Stimulated activated CD4-positive, alpha-beta T cell treated with anti-CD3 and anti-CD28 coated beads, Interleukin-12 subunit alpha, Interleukin-12 subunit beta, amount 100 ng/mL, for 24 hours (primary cell): ENCODE measurements around the gene GNAT2.
A peak's percentile ranks its signal among the peaks of the same experiment; 100 is the strongest.
"Not testable (repeated sequence)": the region's sequence is repeated elsewhere in the genome, so short reads cannot be mapped to it uniquely, and the experiment has no call there.

Experiments
- DNase-seq, 2 experiments: peaks; one replicate each; pipeline ENCODE4 v3.0.0-alpha.2; 2020; ENCODE audit warnings: low read depth in 2 of 2

GNAT2 gene

GRCh38 chr1:109619576-109620400, at the start of gene GNAT2, which contains the start of gene AMPD2:
Gene GNAT2, minus strand, starts transcription at chr1:109619616. Its CDS starts 6,746 bp downstream, at chr1:109612870.
Gene AMPD2, plus strand, starts transcription at chr1:109619837. Its CDS starts 1,339 bp downstream, at chr1:109621176.
- DNase-seq = peak; percentile 55 to 66

- DNase-seq = no peak
These were observed 48.8 kb upstream of the GNAT2 start for GRCh38 chr1:109668123-109668775.

DNA sequence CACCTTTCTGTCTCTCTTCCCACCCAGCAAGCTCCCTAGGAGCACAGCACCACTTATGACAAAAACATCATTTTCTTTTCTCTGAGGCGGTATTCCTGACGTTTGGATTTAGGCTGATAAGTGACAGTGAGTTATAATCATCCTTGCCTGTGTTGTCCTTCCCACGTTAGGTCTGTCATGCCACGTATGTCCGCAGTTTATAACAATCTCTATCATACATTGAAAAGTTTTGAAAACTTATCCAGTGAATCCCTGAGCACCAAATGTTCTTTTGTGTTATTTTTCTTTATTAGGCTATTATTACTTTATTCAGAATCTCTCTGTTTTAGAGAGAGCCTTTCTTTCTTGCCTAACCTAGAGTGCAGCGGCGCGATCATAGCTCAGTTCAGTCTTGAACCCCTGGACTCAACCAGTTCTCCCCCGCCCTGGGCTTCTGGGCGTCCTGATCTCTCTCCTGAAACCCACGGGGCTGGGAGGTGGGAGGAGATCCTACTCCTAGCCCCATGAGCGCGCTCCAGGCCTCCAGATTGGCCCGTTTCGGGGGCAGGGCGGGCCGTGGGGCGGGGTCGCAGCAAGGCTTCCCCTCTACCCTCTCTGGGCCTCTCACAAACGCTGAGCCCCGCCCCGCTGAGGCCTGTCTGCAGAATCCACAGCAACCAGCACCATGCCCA, 48.2 kb upstream of the GNAT2 start, which contains the start of gene GSTM2:
GSTM2 (plus strand) TSS at position 606 of the 671 bp plus-strand sequence; CDS start at position 665, 59 bp downstream.
- peak; percentile 65 to 87 for DNase-seq

GRCh38 chr1:109664671-109665070, 45.3 kb upstream of the GNAT2 start:
- no peak for DNase-seq

DNA sequence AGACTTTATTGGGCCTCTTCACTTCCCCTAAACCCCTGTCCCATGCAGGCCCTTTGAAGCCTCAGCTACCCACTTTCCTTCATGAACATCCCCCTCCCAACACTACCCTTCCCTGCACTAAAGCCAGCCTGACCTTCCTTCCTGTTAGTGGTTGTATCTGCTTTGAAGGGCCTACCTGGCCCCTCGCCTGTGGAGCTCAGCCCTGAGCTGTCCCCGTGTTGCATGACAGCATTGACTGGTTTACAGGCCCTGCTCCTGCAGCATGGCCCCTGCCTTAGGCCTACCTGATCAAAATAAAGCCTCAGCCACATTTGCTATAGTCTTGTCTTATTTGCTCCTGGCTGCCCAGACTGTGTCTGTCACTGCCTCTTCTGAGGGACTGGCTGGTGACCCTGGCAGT, 42.0 kb upstream of the GNAT2 start:
- no peak for DNase-seq

DNA sequence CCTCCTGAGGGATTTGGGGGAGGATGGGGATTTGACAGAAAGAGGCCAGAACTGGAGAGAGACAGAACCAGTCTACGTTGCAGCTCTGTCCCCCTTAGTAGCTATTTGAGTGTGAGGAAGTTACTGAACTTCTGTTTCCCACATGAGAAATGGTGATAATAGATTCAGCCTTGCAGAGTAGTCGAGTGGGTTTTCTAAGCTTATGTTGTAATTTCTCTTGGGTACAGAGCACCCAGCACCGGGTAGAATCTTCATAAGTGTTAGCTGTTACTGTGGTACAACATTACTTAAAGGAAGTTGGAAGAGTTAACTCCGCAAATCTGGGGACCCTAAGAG, 41.2 kb upstream of the GNAT2 start:
- not testable (repeated sequence) for DNase-seq

DNA sequence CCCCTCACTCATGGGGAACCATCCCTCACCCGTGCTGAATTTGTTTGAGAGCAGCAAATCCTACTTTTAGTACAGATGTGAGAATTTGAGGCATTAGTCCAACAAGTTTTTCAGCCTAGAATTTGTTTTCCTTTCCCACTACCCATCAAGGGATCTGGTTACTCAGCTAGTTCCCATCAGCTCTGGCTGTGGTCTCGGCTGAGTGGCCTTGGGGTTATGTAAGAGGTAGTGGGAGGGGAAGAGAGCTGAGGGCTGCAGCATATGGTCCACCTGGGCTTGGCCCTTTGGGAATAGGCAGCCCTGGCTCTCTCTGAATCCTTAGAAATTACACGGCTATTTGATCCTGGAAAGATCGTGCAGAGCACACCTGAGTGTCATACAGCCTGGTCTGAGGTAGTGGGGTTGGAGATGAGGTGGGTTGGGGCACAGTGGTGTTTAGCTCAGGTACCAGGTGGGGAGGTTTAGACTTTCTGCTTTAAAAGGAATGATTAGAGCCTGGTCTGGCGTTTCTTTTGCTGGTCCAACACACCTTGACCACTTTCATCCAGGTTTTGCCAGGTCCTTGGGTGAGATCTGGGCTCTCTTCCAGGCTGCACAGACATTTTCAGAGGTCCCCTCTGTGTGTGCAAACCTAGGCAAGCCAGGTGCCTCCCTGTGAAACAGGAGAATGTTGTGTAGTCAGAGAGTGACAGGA, 40.7 kb upstream of the GNAT2 start:
- DNase-seq = no peak

DNA sequence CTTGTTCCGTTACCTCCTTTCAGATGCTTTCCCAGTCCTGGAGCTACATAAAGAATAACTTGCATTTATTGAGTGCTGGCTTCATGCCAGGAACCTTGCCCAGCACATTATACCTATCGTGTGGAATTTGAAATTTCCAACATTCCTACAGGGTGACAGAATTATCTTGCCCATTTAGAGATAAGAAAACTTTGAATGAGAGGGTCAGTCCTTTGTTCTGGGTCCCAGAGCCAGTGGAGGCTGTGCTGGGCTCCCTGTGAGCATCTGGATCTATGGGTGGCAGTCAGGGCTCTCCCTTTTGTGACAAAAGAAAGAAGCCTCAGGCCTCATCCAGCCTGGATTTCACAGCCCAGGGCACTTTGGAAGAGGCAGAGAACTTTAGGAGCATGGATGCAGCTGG, 39.7 kb upstream of the GNAT2 start:
- DNase-seq = no peak

GRCh38 chr1:109658533-109659042, 39.2 kb upstream of the GNAT2 start:
- DNase-seq = no peak

DNA sequence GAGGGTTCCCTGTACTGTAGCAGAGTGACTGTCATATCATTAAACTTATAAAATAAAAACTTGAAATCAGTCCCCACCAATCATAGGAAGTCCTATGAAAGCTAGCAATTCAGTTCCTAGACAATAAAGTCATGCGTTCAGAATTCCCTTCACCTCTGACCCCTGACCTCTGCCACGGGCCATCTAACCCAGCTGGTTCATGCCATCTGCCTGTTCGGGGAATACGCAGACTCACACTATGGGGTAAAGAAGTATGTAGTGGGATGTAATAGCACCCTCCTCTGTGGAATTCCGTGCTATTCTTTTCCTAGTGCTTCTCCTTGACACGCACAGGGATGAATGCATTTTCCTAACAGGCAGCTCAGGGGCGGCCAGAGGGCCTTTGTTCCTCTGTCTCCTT, 38.6 kb upstream of the GNAT2 start:
- DNase-seq = no peak

DNA sequence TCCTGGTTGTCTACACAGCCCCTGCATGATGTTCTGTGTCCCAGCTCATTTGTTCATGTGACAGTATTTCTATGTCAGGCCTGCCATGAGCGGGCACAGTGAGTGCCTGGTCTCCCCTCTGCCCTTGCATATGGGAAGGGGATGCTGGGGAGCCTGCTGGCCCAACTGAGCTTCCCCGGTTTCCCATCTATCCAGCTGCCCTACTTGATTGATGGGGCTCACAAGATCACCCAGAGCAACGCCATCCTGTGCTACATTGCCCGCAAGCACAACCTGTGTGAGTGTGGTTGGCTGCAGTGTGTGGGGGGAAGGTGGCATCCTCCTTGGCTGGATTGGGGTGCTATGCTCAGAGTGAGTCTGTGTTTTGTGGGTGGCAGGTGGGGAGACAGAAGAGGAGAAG, 38.0 kb upstream of the GNAT2 start:
- DNase-seq = no peak

GRCh38 chr1:109655615-109656519, 36.5 kb upstream of the GNAT2 start, which contains the start of gene GSTM4:
Gene GSTM4, plus strand, starts transcription at chr1:109656099. Its CDS starts 291 bp downstream, at chr1:109656390.
- DNase-seq = peak; percentile 31 to 72

DNA sequence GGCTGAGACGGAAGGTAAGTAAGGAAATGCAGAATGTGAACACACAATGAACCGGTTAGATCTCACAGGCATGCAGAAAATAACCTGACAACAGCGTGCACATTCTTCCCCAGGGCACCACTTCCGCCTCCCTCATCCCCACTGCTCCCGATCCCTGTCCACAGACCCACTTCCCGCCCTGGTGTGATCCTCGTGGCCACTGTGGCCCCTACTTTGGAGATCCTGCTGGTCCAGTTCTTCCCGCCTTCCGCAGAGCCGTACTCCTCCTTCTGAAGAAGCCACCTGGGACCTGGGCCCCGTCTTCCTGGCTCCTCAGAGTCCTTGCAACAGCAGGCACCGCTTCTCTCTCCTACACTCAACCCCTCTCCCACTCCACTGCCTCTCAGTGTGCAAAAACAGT, 35.1 kb upstream of the GNAT2 start:
- no peak for DNase-seq

DNA sequence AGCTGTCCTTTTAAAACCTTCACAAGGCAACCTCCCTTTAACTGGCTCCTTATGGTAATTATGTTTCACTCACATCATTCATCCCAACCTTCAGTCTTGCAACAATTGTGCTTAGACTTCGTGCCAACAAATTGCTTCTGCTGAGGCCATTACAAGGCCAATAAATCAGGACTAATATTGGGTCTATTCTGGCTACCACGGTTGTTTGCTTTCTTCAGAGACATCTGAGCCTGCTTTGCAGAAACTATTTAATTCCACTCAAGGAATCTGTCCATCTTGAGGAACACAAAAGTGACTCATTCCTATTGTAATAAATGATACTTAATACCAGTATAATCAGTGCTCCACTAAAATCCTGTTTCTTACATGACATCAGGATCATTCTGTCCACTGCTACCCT, 33.9 kb upstream of the GNAT2 start:
- DNase-seq = no peak

GRCh38 chr1:109652402-109652801, 33.0 kb upstream of the GNAT2 start:
- DNase-seq = no peak

- DNase-seq = no peak
These were observed 31.2 kb upstream of the GNAT2 start for GRCh38 chr1:109650609-109651008.

DNA sequence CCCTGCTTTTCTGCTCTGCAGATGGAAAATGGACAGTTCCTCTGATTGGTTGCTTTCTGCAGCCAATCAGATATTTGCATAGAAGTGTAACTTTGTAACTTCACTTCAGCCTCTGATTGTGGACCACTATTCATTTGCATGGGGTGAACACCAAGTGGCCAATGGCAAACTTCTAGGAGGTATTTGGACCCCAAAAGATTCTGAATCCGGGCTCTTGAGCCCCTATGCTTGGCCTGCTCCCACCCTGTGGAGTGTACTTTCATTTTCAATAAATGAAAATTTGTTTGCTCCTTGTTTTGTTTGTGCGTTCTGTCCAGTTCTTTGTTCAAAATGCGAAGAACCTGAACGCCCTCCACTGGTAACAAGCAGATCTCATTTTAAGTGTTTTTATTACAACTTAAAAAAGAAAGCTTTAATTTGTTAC, 30.1 kb upstream of the GNAT2 start:
- no peak for DNase-seq

DNA sequence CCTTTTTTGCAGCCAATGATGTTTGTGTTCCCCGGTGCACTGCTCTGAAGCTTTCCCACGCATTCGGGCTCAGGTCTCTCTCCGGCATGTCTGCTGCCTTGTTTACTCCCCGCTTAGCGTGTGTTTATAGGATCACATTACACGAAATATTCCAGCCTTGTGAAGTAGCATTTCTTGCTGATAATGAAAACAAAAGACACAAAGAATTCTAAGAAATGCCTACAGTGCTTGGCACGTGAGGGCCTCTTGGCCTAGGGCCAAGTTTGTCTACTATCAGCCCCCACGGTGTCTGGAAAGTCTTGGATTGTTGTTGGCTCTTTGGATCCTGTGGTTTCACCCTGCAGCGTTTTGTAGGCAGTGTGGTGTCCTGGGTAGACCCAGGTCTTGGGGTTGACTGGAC, 25.3 kb upstream of the GNAT2 start:
- DNase-seq = no peak

DNA sequence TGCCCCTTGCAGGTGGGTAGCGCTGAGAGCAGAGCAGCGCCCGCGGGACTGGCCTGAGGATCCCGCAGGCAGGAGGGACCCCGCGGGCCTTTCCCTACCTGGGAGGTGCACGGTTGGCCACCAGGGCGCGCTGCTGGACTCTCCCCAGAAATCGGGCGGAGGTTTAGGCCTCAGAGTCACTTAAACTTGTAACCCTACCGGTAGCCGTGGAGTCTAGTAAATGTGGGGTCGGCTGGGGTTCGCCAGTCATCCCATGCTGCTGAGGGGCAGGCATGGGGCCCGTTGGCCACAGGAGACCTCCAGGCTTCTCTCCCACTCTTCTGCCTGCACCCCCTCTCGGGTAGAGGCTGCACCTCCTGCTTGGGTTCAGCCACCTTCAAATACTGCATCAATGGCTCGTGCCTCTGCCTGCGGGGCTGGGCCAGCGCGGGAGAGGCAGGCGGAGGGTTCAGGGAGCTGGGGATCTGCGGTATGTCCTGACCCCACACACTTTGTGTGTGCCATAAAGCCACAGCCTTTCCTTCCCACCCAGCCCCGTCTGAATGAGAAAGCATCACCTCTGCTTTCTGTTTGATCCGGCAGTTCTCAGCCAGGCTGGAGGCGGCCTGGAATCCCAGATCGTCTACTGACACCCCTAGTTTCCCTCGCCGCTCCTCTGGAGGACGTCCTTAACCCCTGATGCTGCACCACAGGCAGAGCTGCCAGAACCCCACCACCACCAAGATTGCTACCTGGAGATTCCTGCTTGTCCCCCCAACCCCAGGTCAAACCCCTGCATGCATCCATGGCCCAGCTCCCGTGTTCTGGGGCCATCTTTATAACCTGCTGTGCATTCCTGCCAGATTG, 24.2 kb upstream of the GNAT2 start:
- DNase-seq = peak; percentile 68 to 87

DNA sequence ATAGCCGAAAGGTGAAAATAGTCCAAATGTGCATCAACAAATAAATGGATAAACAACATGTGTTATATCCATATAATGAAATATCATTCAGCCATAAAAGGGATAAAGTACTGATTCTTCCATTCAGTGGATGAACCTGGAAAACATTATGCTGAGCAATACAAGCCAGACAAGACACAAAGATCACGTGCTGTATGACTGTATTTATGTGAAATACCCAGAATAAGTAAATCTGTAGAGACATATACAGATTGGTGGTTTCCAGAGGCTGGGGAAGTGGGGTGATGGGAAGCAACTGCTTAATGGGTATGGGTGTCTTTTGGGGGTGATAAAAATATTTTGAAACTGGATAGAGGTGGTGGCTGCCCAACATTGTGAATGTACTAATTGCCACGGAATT, 23.2 kb upstream of the GNAT2 start:
- DNase-seq = no peak
